CD14-positive monocyte (primary cell): ENCODE data around the gene SEPTIN6. TPM values are rescaled to one million over a fixed set of nuclear protein-coding genes. Genes with fewer than 3 reads are reported as not detected.

ENCODE experiments used
- DNase-seq, 3 donors: peaks; one replicate each; pipeline ENCODE4 v3.0.0-alpha.2; 2011 to 2022
- H2AFZ ChIP-seq: 2 replicates; pipeline ENCODE4 v1.6.0; 2012; ENCODE audit warnings: mild to moderate bottlenecking, low read depth, low read length, inconsistent platforms; ENCODE audit not compliant: insufficient read depth, poor library complexity, severe bottlenecking
- H3K27ac ChIP-seq, 2 donors: 1 replicate in 1 of 2; 2 replicates in 1 of 2; pipeline ENCODE4 v1.5.1; 2012 to 2013; ENCODE audit warnings: low read length in 2 of 2, control low read depth in 1 of 2, inconsistent platforms in 1 of 2, low read depth in 1 of 2, mild to moderate bottlenecking in 1 of 2
- H3K27me3 ChIP-seq, 2 donors: one replicate each; pipeline versions ENCODE4 v1.6.0 to v1.6.1; 2011 to 2013; ENCODE audit warnings: low read length in 2 of 2; ENCODE audit not compliant: control insufficient read depth in 2 of 2, insufficient read depth in 2 of 2
- H3K36me3 ChIP-seq, 2 donors: replicated peaks in 1 of 2; 1 replicate in 1 of 2; 2 replicates in 1 of 2; pipeline versions ENCODE4 v1.5.1 to v1.6.1; 2012 to 2013; ENCODE audit warnings: low read length in 2 of 2, control low read depth in 1 of 2, inconsistent platforms in 1 of 2, mild to moderate bottlenecking in 1 of 2; ENCODE audit not compliant: insufficient read depth in 2 of 2, control insufficient read depth in 1 of 2
- H3K4me1 ChIP-seq, 2 donors: 1 replicate in 1 of 2; 2 replicates in 1 of 2; pipeline versions ENCODE4 v1.5.1 to v1.6.1; 2012 to 2013; ENCODE audit warnings: low read length in 2 of 2, control low read depth in 1 of 2, inconsistent platforms in 1 of 2, mild to moderate bottlenecking in 1 of 2, moderate library complexity in 1 of 2; ENCODE audit not compliant: insufficient read depth in 2 of 2, control insufficient read depth in 1 of 2
- H3K4me2 ChIP-seq: replicated peaks from 2 replicates; pipeline ENCODE3; 2012; ENCODE audit warnings: low read length, moderate library complexity, mild to moderate bottlenecking; ENCODE audit not compliant: poor library complexity, severe bottlenecking; ENCODE audit errors: extremely low read depth
- H3K4me3 ChIP-seq, 3 experiments: fragments of 200-600 bp in 1 of 3; sonication (generic) in 1 of 3; replicated peaks in 1 of 3; 1 replicate in 2 of 3; 2 replicates in 1 of 3; pipeline ENCODE4 v1.5.1; 2011 to 2013; ENCODE audit warnings: low read length in 3 of 3, mild to moderate bottlenecking in 3 of 3, control low read depth in 2 of 3, low read depth in 2 of 3, inconsistent platforms in 1 of 3, moderate library complexity in 1 of 3
- H3K79me2 ChIP-seq: 2 replicates; pipeline ENCODE4 v1.6.0; 2012; ENCODE audit warnings: mild to moderate bottlenecking, control low read depth, inconsistent platforms, low read length, moderate library complexity; ENCODE audit not compliant: insufficient read depth
- H3K9ac ChIP-seq: 2 replicates; pipeline ENCODE4 v1.6.0; 2017; ENCODE audit warnings: low read length, mild to moderate bottlenecking; ENCODE audit not compliant: insufficient read depth, poor library complexity, severe bottlenecking
- H3K9me3 ChIP-seq, 2 donors: replicated peaks in 1 of 2; 1 replicate in 1 of 2; 2 replicates in 1 of 2; pipeline versions ENCODE4 v1.5.1 to v1.6.1; 2012 to 2013; ENCODE audit warnings: low read length in 2 of 2, control low read depth in 1 of 2; ENCODE audit not compliant: control insufficient read depth in 1 of 2, insufficient read depth in 1 of 2
- H4K20me1 ChIP-seq: 2 replicates; pipeline ENCODE4 v1.6.0; 2012; ENCODE audit warnings: mild to moderate bottlenecking, low read length, control low read depth, moderate library complexity; ENCODE audit not compliant: insufficient read depth
- H3K27ac Mint-ChIP-seq, 7 donors: one replicate each; pipeline ENCODE4 v1.8.0; 2020; ENCODE audit warnings: mild to moderate bottlenecking in 7 of 7, mixed read lengths in 7 of 7, moderate library complexity in 6 of 7, inconsistent platforms in 2 of 7
- H3K27me3 Mint-ChIP-seq, 3 donors: one replicate each; pipeline ENCODE4 v1.8.0; 2021 to 2022; ENCODE audit warnings: low read depth in 3 of 3, mild to moderate bottlenecking in 3 of 3, mixed read lengths in 3 of 3, moderate library complexity in 3 of 3, inconsistent platforms in 1 of 3
- H3K36me3 Mint-ChIP-seq, 2 donors: one replicate each; pipeline ENCODE4 v1.8.0; 2020; ENCODE audit warnings: mixed read lengths in 2 of 2, inconsistent platforms in 1 of 2, mild to moderate bottlenecking in 1 of 2
- H3K4me1 Mint-ChIP-seq: one replicate; pipeline ENCODE4 v1.8.0; 2020; ENCODE audit warnings: mild to moderate bottlenecking, mixed read lengths
- H3K4me3 Mint-ChIP-seq, 2 donors: one replicate each; pipeline ENCODE4 v1.8.0; 2020; ENCODE audit warnings: mild to moderate bottlenecking in 2 of 2, mixed read lengths in 2 of 2, moderate library complexity in 1 of 2
- H3K9me3 Mint-ChIP-seq, 7 donors: one replicate each; pipeline ENCODE4 v1.8.0; 2020 to 2022; ENCODE audit warnings: mixed read lengths in 7 of 7, mild to moderate bottlenecking in 6 of 7, moderate library complexity in 6 of 7, inconsistent platforms in 2 of 7
- CTCF ChIP-seq: fragments of 200-600 bp; IDR thresholded peaks from one replicate; pipeline ENCODE4 v1.8.0; 2022; ENCODE audit warnings: antibody characterized with exemption, mild to moderate bottlenecking
- WGBS: methylation state at CpG from one replicate; pipeline ENCODE4 v1.1.5; 2013; ENCODE audit warnings: missing lambda C conversion rate; ENCODE audit not compliant: insufficient coverage; 5-methylcytosine and 5-hydroxymethylcytosine counted together
- intact Hi-C, 2 donors: fragments of 100-400 bp; cut with micrococcal nuclease; formaldehyde crosslinking; loops; one replicate each; pipeline versions ENCODE4 v1.15.0 to v1.15.1; 2023
- polyA plus RNA-seq, 3 donors: library from polyadenylated mRNA; depleted of rRNA in 1 of 3; unstranded in 2 of 3; stranded (reverse) in 1 of 3; fragments of 300-500 nt in 2 of 3; fragments of >200 nt in 1 of 3; fragmentation: Illumina TruSeq in 2 of 3; gene quantifications; 1 replicate in 2 of 3; 2 replicates in 1 of 3; pipeline ENCODE4 v1.2.3, GENCODE V29; 2012 to 2021

SEPTIN6 gene
- polyA plus RNA-seq, 3 donors: 21.8 to 52.7 (median 31.1) TPM

GRCh38 chrX:119706616-119707015 lies 13.6 kb upstream of the SEPTIN6 start:
- H3K4me1 Mint-ChIP-seq: peaks cover 8% of the 10 kb centered on the region
- Histone ChIP-seq H2AFZ (no peak overlapping the region), H3K4me2 (no peak overlapping the region), H3K36me3 (no peaks in the 10 kb centered on the region), H3K79me2 (no peaks in the 10 kb centered on the region), H3K27me3 (no peaks in the 10 kb centered on the region), H3K9me3 (no peaks in the 10 kb centered on the region), H4K20me1 (no peaks in the 10 kb centered on the region), H3K27ac (no peak overlapping the region), H3K4me3 (no peak overlapping the region), H3K9ac (no peak overlapping the region), H3K4me1 (no peaks in the 10 kb centered on the region)
- intact Hi-C loops: no loop called here
- DNase-seq: no peak
- no peak overlapping the region for H3K4me3 Mint-ChIP-seq
- no peak for TF ChIP-seq CTCF
- H3K9me3 Mint-ChIP-seq: peaks cover 0 to 3% (median 0%) of the 10 kb centered on the region in 7 donors
- no peaks in the 10 kb centered on the region for H3K36me3 Mint-ChIP-seq
- H3K27ac Mint-ChIP-seq: no peak overlapping the region
- WGBS: no CpG with 5 or more reads among the region's 5 CpGs
- H3K27me3 Mint-ChIP-seq: peaks cover 0 to 25% (median 2%) of the 10 kb centered on the region in 3 donors

- no peaks in the 10 kb centered on the region for H3K36me3 ChIP-seq
- H2AFZ ChIP-seq: no peak overlapping the region
- Mint-ChIP-seq H3K9me3 (peaks cover 0 to 2% (median 0%) of the 10 kb centered on the region in 7 donors), H3K4me1 (peaks cover 7% of the 10 kb centered on the region), H3K27ac (no peak overlapping the region), H3K36me3 (no peaks in the 10 kb centered on the region), H3K27me3 (peaks cover 2 to 26% (median 5%) of the 10 kb centered on the region in 3 donors), H3K4me3 (no peak overlapping the region)
- TF ChIP-seq CTCF: peak; percentile 66
- no peaks in the 10 kb centered on the region for H3K9me3 ChIP-seq
- H3K4me3 ChIP-seq: no peak overlapping the region
- no peak overlapping the region for H3K9ac ChIP-seq
- no peaks in the 10 kb centered on the region for H4K20me1 ChIP-seq
- no peak overlapping the region for H3K4me2 ChIP-seq
- peaks cover 8 to 9% of the 10 kb centered on the region in 2 donors for H3K4me1 ChIP-seq
- DNase-seq: peak in 2 of 3 donors; percentile 35 to 44
- no peak overlapping the region for H3K27ac ChIP-seq
- no peaks in the 10 kb centered on the region for H3K79me2 ChIP-seq
- H3K27me3 ChIP-seq: no peaks in the 10 kb centered on the region
- intact Hi-C loops: loop anchor here in 1 of 2 donors (10.0 kb wide), 2 partner anchors 56 to 94 kb away; partner anchors contain the start of genes NKRF and SOWAHD
Observed at GRCh38 chrX:119698845-119699244, 5.9 kb upstream of the SEPTIN6 start.
